NT2/D1 (cell line): ENCODE results near the gene CLDN20.

Experiments
- DNase-seq: peaks from one replicate; pipeline ENCODE4 v3.0.0-alpha.2; 2011; ENCODE audit warnings: low read depth, low spot score
- H3K27me3 ChIP-seq: 2 replicates; pipeline ENCODE4 v1.6.0; 2011; ENCODE audit warnings: mild to moderate bottlenecking; ENCODE audit not compliant: insufficient read length, insufficient read depth
- H3K36me3 ChIP-seq: 2 replicates; pipeline ENCODE4 v1.6.1; 2011; ENCODE audit warnings: mild to moderate bottlenecking, low read length, mixed read lengths; ENCODE audit not compliant: insufficient read depth, insufficient read length
- H3K4me1 ChIP-seq: 2 replicates; pipeline ENCODE4 v1.5.1; 2011; ENCODE audit not compliant: insufficient read depth, insufficient read length
- H3K4me3 ChIP-seq: 2 replicates; pipeline ENCODE4 v1.5.1; 2011; ENCODE audit warnings: low read depth; ENCODE audit not compliant: insufficient read length
- H3K9ac ChIP-seq: 2 replicates; pipeline ENCODE4 v1.6.0; 2011; ENCODE audit warnings: low read depth; ENCODE audit not compliant: insufficient read length
- H3K9me3 ChIP-seq: 2 replicates; pipeline ENCODE4 v1.5.1; 2011; ENCODE audit warnings: mild to moderate bottlenecking, low read length; ENCODE audit not compliant: insufficient read depth
- SUZ12 ChIP-seq: IDR thresholded peaks from 2 replicates; pipeline ENCODE4 v1.6.1; 2011; ENCODE audit not compliant: insufficient read length, insufficient read depth; ENCODE audit errors: extremely low read depth
- YY1 ChIP-seq: IDR thresholded peaks from 2 replicates; pipeline ENCODE4 v1.6.1; 2011; ENCODE audit not compliant: insufficient read length, insufficient read depth
- ZNF274 ChIP-seq: IDR thresholded peaks from 2 replicates; pipeline ENCODE4 v1.6.1; 2011; ENCODE audit warnings: mild to moderate bottlenecking, low read depth, low read length

CLDN20 gene

DNA sequence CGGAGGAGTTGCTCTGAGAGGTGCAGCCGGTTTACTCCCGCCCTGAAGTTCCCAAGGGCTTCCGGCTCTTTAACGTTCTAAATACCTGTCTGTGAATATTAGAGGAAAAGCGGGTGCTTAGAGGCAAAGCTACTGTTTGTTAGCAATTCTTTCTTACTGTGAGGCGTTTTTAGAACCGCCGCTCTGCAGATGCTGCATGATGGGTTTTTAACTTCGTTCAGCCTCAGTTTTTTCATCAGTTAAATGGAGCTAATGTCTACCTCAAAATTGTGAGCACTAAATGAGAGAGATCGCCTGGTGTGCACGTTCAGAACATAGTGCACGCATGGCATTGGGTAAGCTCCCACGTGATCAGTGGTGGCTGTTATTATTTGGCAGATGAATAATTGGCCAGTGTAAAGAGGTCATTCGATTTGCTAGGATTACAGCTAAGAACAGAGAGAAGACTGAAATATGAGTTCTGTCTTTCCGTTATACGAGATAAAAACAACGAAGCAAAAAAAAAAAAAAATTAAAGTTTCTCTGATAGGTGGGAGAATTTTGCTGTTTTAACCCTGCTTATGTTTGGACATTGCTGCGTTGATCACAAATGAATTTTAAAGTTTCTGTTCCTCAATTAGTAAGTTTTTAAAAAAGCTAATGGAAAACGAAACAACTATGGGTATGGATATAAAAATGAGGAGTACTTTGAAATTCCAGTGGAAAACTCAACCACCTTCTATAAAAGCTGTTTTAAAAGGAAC is 51.1 kb downstream of the CLDN20 start:
- H3K36me3 ChIP-seq: peaks cover 24% of the 10 kb centered on the region
- H3K9ac ChIP-seq: peak overlapping the region; percentile 73
- H3K4me1 ChIP-seq: no peaks in the 10 kb centered on the region
- no peak for DNase-seq
- TF ChIP-seq YY1 (no peak), SUZ12 (no peak), ZNF274 (no peak)
- peak overlapping the region; percentile 41 for H3K4me3 ChIP-seq
- H3K9me3 ChIP-seq: 0 out of 2 replicates have a peak, but pooled peaks cover 4% of the 10 kb centered on the region
- H3K27me3 ChIP-seq: no peaks in the 10 kb centered on the region

DNA sequence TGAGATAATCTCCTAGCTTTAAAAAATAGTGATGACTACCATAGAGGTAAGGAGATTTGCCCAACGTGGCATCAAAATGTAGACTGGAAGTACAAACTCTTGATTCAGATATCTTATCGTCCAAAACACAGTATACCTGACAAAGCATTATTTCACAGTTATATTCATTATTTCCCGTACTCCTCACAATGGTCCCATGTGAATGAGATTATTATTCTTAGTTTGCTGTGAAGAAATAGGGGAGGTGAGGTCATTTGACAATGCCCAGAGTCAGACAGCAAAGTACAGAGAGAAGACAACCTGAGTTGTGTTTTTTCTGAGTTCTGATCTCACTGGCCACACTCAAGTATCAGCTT is 51.7 kb downstream of the CLDN20 start:
- no peak for DNase-seq
- no peak overlapping the region for H3K9ac ChIP-seq
- H3K4me1 ChIP-seq: no peaks in the 10 kb centered on the region
- 0 out of 2 replicates have a peak, but pooled peaks cover 4% of the 10 kb centered on the region for H3K9me3 ChIP-seq
- no peak for TF ChIP-seq YY1
- TF ChIP-seq SUZ12: no peak
- TF ChIP-seq ZNF274: no peak
- no peak overlapping the region for H3K4me3 ChIP-seq
- no peaks in the 10 kb centered on the region for H3K27me3 ChIP-seq
- H3K36me3 ChIP-seq: peaks cover 18% of the 10 kb centered on the region

GRCh38 chr6:155316419-155316818 is 52.6 kb downstream of the CLDN20 start:
- H3K9ac ChIP-seq: no peak overlapping the region
- peaks cover 11% of the 10 kb centered on the region for H3K36me3 ChIP-seq
- no peak for TF ChIP-seq SUZ12
- TF ChIP-seq YY1: no peak
- no peak for TF ChIP-seq ZNF274
- no peaks in the 10 kb centered on the region for H3K4me1 ChIP-seq
- H3K9me3 ChIP-seq: 0 out of 2 replicates have a peak, but pooled peaks cover 4% of the 10 kb centered on the region
- no peak overlapping the region for H3K4me3 ChIP-seq
- DNase-seq: no peak
- no peaks in the 10 kb centered on the region for H3K27me3 ChIP-seq

DNA sequence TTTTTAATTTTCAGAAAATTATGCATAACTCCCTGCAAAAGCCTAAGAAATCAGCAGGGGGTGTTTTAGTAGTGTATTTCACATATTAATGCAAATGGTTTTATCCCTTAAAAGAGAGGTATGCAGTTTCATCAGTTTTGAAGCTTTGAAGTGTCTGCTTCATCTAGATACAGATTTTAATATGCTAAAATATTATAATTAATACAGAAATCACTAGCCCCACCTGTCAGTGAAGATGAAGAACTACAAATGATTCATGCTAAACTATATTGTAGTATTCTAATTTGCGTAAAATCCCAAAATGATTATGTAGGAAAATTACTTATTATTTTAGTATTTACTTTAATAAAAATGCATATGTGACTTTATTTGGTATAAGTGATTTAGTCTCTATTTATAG is 53.4 kb downstream of the CLDN20 start:
- H3K27me3 ChIP-seq: no peaks in the 10 kb centered on the region
- no peak overlapping the region for H3K9ac ChIP-seq
- no peak overlapping the region for H3K4me3 ChIP-seq
- no peaks in the 10 kb centered on the region for H3K4me1 ChIP-seq
- H3K9me3 ChIP-seq: 0 out of 2 replicates have a peak, but pooled peaks cover 4% of the 10 kb centered on the region
- no peak for DNase-seq
- H3K36me3 ChIP-seq: peaks cover 6% of the 10 kb centered on the region
- TF ChIP-seq ZNF274 (no peak), YY1 (no peak), SUZ12 (no peak)

GRCh38 chr6:155319902-155320301 is 56.1 kb downstream of the CLDN20 start:
- H3K4me3 ChIP-seq: no peak overlapping the region
- H3K9ac ChIP-seq: no peak overlapping the region
- no peaks in the 10 kb centered on the region for H3K27me3 ChIP-seq
- DNase-seq: no peak
- H3K9me3 ChIP-seq: 0 out of 2 replicates have a peak, but pooled peaks cover 4% of the 10 kb centered on the region
- no peaks in the 10 kb centered on the region for H3K36me3 ChIP-seq
- no peaks in the 10 kb centered on the region for H3K4me1 ChIP-seq
- TF ChIP-seq ZNF274 (no peak), YY1 (no peak), SUZ12 (no peak)

- H3K4me1 ChIP-seq: peaks cover 2% of the 10 kb centered on the region
- no peak overlapping the region for H3K9ac ChIP-seq
- H3K9me3 ChIP-seq: 0 out of 2 replicates have a peak, but pooled peaks cover 4% of the 10 kb centered on the region
- no peaks in the 10 kb centered on the region for H3K27me3 ChIP-seq
- no peak for TF ChIP-seq YY1
- no peak for TF ChIP-seq SUZ12
- no peak for TF ChIP-seq ZNF274
- H3K4me3 ChIP-seq: no peak overlapping the region
- DNase-seq: no peak
- no peaks in the 10 kb centered on the region for H3K36me3 ChIP-seq
These were observed 60.4 kb downstream of the CLDN20 start for GRCh38 chr6:155324172-155324571.

DNA sequence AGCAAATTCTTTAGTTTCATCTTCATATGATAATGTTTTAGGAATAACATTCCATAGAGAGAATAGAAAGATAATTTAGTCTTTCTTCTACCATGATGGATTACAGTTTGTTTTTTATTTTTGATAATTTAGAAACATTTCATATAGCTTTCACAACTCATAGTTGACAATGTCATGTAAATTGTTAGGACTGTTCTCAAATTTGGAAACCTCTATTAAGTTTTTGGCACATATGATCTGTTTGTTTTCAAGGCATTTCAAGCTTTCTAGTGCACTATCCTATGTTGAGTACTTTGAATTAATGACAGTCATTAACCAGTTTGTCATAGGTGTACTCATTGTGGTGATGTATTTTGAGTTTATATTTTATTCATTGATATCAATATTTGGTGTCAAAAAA is 61.2 kb downstream of the CLDN20 start:
- TF ChIP-seq ZNF274 (no peak), YY1 (no peak), SUZ12 (no peak)
- no peak overlapping the region for H3K9ac ChIP-seq
- no peak for DNase-seq
- H3K4me3 ChIP-seq: no peak overlapping the region
- no peaks in the 10 kb centered on the region for H3K27me3 ChIP-seq
- H3K9me3 ChIP-seq: no peaks in the 10 kb centered on the region
- peaks cover 2% of the 10 kb centered on the region for H3K4me1 ChIP-seq
- H3K36me3 ChIP-seq: no peaks in the 10 kb centered on the region
